NCI-H1694 treated with DMSO at 0.1 percent for 48 hours (cell line): ENCODE results near the gene GMPPA.

Experiments
- DNase-seq: peaks from one replicate; lab custom pipeline; 2025; lab: John Stamatoyannopoulos, UW

GMPPA gene

DNA sequence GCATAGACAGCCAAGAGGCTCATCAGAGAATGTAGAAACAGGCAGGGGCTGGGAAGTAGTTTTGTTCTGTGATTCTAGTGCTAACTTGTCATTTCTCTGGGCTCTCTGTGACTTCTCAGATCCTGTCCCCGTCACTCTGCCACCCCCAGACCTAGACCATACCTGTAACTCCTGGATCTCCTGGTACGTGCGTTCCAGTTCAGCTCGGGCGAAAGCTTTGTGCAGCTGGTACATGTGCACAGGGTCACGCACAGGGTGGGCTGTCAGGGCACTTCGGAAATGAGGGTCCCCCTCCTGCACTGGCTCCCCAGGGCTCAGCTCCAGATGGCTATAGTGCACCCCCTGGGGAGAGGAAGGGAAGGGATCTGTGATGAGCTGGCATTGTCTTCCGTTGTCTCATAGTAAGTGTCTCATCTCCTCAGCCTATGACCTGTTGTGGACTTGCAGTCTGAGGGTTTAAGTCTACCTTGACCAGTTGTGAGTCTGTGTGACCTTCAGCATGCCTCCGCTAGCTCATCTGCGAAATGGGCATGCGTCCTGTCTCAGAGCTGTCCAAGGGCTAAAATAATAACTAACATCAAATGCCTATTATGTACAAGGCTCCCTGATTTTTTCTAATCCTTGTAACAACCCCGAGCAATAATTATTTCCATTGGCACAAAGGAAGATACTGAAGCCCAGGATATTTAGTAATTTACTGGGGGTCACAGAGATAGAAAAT is 42.3 kb downstream of the GMPPA start:
- DNase-seq, result no peak

GRCh38 chr2:219541611-219542180 is 43.0 kb downstream of the GMPPA start:
- peak; percentile 68 for DNase-seq

GRCh38 chr2:219542931-219543595 is 44.4 kb downstream of the GMPPA start:
- DNase-seq, result no peak

DNA sequence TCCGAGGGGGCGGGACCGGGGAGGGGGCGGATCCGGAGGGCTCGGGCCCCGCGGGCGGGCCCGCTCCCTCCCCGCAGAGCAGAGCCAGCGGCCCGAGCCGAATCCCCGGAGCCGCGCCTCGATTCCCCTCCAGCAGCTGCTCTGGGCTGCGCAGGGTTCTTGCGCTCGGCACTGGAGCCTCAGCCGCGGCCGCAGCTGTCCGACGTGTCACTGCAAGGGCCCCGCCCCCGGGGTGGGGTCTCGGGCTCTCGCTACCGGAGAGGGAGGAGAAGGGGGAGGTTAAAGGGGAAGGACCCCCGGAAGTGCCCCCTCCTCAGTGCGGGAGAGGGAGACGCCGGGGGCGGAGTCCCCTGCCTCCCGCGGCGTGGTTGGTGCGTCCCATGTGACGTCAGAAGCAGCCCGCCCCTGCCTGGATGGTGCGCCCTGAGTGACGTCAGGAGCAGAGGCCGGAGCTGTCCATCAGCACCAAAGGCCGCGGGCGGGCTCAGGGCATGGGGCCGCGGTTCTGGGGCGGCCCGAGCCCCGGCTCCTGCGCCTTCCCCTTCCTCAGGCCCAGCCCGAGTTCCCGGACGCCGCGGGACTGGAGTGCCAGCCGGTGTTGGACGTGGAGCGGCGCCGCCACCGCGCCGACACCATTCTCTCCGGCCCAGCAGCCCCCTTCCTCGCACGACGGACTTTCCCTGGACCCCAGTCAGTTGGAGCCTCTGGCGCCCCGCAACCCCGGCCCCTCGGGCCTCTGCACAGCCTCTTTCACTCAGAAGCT is 45.1 kb downstream of the GMPPA start, which contains the start of the genes CHPF and TMEM198:
Gene CHPF, minus strand, starts transcription at position 214 of the 763 bp plus-strand sequence. CDS start 271 bp downstream, outside the sequence.
Gene TMEM198, plus strand, starts transcription at position 433 of the 763 bp plus-strand sequence. CDS start 700 bp downstream, outside the sequence.
- DNase-seq, result peak; percentile 95

DNA sequence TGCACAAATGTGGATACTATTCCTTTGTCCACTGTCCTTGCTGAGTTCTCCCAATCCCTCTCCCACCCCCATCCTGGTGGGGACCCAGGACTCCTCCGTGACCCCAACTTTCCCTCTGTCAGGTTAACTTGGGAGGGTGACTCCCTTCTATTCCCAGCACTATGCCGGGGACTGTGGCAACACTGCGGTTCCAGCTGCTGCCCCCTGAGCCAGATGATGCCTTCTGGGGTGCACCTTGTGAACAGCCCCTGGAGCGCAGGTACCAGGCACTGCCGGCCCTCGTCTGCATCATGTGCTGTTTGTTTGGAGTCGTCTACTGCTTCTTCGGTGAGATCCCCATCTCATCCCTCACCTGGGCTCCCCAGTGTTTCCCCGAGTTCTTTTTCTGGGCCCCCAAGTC is 45.9 kb downstream of the GMPPA start:
- DNase-seq, result no peak

GRCh38 chr2:219545295-219545942 is 46.7 kb downstream of the GMPPA start:
- DNase-seq, result no peak

- DNase-seq, result no peak
Observed at GRCh38 chr2:219545943-219546352, 47.3 kb downstream of the GMPPA start.

- DNase-seq, result no peak
Observed at GRCh38 chr2:219547621-219548020, 48.9 kb downstream of the GMPPA start.

GRCh38 chr2:219548990-219549389 is 50.3 kb downstream of the GMPPA start:
- DNase-seq, result no peak

DNA sequence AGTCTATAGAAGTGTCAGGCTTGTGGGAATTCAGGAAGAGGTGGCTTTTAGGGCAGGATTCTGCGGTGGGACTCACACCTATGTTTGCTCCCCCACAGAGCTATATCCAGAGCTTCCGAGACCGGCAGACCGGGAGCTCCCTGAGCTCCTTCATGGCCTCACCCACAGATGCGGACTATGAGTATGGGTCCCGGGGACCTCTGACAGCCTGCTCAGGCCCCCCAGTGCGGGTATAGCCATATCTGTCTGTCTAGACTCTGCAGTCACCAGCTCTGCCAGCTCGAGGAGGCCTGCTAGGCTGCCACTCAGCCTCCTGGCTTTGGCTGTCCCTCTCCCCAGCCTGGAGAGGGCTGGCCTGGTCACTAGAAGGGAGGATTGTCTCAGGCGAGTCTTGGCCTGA is 50.9 kb downstream of the GMPPA start:
- no peak for DNase-seq

- no peak for DNase-seq
Observed at GRCh38 chr2:219551441-219552381, 53.0 kb downstream of the GMPPA start.

DNA sequence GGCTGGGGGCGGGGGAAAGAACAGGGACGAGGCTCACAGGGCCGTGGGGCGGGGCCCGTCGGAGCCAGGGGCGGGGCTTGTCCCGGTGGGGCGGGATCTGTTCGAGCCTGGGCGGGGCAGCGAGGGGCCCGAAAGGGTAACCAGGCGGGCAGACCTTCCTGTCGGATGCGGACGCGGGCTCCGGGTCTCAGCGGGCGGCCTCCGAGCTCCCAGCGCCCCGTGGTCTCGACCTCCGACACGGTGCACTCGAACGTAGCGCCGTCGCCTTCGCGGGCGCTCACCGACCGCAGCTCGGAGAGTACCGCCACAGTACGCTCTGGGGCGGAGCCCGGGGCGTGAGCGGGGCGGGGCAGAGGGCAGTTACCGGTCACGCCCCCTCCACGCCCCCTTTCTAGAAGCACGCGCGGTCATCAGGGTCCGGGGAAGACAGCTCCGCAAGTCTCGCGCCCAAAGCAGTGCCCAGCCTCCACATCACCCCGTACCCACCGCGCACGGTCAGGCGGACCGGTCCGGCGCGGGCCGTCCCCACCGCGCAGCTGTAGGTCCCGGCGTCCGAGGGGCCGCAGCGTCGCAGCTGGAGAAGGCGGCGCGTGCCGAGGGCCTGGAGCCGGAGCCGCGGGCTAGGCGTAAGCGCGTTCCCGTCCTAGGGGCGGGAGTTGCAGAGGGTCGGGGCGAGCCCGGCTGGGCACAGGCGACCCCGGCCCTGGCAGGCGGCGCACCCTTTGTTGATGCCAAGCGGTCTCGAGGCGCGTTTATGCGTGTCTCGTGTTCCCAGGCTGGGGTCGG is 53.9 kb downstream of the GMPPA start:
- DNase-seq, result peak; percentile 46

DNA sequence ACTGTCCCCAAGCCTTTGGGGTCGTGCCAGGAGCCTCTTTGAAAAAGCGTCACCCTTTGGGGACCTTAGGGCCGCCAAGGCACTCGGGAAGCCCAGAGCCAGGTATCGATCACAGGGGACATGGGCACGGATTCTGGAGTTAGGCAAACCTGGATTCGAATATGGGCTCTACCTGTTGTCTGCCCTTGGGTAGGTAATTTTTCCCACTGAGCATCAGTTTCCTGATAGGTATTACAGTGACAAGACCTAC is 54.4 kb downstream of the GMPPA start:
- DNase-seq, result no peak

DNA sequence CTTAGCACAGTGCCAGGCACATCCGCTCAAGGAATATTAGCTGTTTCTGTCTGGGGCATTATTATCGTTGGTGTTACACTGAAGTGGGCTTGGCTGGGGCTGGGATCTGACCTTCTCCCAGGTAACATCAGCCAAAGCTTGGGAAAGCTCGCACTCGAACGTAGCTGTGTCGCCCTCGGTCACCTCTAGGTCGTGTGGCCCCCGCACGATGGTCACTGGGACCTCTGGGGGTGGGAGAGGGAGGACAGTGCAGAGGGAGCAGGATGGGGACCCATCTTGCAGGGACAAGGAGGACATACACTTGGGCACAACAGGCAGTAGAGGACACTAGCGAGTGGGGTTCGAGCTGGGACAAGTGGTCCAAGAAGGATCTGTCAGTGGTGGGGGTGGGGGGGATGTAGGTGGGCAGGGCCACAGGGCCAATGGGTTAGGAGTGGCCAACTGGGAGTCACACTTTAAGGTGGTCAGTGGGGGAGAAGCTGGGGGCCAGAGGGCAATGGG is 54.8 kb downstream of the GMPPA start:
- DNase-seq, result no peak

DNA sequence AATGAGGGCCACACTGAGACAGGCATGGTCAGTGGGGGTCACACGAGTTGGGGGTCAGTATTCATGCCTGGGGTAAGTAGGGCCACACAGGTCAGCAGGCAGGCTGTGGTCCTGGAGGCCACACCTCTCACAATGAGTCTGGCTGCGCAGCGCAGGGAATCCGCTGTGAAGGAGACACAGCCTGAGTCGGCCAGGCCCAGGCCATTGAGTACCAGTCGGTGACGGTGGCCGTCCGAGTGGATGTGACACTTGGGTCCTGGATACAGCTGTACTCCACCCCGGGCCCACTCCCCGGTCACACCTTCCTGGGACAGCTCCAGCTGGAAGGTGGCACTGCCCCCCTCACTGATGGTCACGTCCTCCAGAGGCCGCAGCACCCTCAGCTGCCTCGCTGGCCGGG is 55.7 kb downstream of the GMPPA start:
- DNase-seq, result no peak

GRCh38 chr2:219555956-219556355 is 57.3 kb downstream of the GMPPA start:
- no peak for DNase-seq

DNA sequence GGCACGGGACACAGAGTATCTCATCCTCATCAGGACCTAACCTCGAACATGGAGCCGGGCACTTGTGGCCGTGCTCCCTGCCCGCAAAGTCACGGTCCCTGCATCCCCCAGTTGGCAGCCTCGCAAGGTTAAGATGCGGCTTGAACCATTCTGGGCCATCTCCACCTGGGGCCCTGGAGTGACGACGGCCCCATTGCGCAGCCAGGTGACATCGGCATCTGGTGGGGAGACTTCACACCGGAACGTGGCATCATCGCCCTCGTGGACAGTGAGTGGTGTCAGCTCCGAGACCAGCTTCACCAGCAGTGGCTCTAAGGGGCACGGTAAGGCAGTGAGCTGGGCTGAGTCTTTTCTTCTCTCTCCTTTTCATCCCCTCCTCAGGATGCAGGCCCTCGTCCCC is 57.7 kb downstream of the GMPPA start:
- DNase-seq, result no peak
